ENCODE data around the gene IL27RA. TPM values are rescaled to one million over a fixed set of nuclear protein-coding genes. Genes with fewer than 3 reads are reported as not detected.
"Not testable (repeated sequence)": the region's sequence is repeated elsewhere in the genome, so short reads cannot be mapped to it uniquely, and the experiment has no call there.

The IL27RA gene
- total RNA-seq, 4 donors from 2014 or later = 1.0 to 10.0 (median 3.7) TPM

DNA sequence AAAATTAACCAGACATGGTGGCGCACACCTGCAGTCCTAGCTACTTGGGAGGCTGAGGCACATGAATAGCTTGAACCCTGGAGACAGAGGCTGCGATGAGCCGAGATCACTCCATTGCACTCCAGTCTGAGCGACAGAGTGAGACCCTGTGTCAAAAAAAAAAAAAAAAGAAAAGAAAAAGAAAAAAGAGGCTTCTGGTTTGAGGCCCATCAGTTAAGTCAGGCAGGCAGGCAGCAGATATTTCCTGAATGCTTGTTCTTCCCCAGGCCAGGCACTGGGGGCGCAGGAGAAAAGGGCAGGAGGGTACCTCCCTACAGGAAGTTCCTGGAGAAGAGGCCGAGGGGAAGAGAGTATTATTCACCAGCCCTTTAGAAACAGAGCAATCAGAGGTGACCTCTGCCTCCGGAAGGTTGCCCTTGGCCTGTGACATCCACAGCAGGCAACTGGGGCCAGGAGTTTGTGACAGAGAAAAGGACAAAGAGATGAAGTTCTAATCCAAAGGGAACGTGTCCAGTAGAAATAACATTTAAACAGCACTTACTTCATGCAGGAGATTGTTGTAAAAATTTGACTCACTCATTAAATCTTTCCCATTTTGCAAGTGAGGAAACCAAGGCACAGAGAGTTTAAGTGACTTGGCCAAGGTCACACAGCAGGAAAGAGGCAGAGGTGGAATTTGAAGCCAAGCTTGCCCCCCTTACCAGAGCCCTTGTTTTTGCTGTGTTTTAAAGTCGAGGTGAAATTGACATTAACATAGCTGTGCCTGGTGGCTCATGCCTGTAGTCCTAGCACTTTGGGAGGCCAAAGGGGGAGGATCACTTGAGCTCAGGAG, 7.9 kb upstream of the IL27RA start:
- no peak overlapping the region for H3K27ac ChIP-seq
- H3K9me3 ChIP-seq = no peaks in the 10 kb centered on the region
- no peaks in the 10 kb centered on the region for H3K36me3 ChIP-seq
- DNase-seq = peak in 1 of 2 donors; percentile 30
- TF ChIP-seq POLR2A (IDR thresholded peaks at IDR 0.05) = no peak
- TF ChIP-seq, protein P1, sequence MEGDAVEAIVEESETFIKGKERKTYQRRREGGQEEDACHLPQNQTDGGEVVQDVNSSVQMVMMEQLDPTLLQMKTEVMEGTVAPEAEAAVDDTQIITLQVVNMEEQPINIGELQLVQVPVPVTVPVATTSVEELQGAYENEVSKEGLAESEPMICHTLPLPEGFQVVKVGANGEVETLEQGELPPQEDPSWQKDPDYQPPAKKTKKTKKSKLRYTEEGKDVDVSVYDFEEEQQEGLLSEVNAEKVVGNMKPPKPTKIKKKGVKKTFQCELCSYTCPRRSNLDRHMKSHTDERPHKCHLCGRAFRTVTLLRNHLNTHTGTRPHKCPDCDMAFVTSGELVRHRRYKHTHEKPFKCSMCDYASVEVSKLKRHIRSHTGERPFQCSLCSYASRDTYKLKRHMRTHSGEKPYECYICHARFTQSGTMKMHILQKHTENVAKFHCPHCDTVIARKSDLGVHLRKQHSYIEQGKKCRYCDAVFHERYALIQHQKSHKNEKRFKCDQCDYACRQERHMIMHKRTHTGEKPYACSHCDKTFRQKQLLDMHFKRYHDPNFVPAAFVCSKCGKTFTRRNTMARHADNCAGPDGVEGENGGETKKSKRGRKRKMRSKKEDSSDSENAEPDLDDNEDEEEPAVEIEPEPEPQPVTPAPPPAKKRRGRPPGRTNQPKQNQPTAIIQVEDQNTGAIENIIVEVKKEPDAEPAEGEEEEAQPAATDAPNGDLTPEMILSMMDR (IDR thresholded peaks at IDR 0.05) = peak in 2 of 4 experiments; percentile 12 to 25
- intact Hi-C loops (cut with DNase I; ENCODE audit: low total_unique reads) = no loop called here
- H3K4me3 ChIP-seq = no peak overlapping the region
- no peaks in the 10 kb centered on the region for H3K4me1 ChIP-seq
- H3K27me3 ChIP-seq = no peaks in the 10 kb centered on the region

DNA sequence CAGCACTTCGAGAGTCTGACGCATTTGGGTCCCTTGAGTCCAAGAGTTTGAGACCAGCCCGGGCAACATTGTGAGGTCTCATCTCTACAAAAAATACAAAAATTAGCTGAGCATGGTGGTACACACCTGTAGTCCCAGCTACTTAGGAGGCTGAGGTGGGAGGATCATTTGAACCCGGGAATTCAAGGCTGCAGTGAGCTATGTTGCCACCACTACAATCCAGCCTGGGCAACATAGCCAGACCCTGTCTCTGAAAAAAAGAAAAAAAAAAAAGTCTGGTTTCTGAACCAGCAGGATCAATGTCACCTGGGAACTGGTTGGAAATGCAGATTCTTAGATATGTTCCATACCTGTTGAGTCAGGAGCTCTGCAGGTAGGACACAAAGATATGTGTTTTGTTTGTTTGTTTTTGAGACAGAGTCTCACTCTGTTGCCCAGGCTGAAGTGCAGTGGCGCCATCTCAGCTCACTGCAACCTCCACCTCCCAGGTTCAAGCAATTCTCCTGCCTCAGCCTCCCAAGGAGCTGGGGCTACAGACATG, 4.8 kb upstream of the IL27RA start:
- intact Hi-C loops (cut with DNase I; ENCODE audit: low total_unique reads); H3K36me3 ChIP-seq; H3K27me3 ChIP-seq; H3K4me1 ChIP-seq; H3K27ac ChIP-seq; H3K9me3 ChIP-seq; DNase-seq; H3K4me3 ChIP-seq: not testable (repeated sequence)

DNA sequence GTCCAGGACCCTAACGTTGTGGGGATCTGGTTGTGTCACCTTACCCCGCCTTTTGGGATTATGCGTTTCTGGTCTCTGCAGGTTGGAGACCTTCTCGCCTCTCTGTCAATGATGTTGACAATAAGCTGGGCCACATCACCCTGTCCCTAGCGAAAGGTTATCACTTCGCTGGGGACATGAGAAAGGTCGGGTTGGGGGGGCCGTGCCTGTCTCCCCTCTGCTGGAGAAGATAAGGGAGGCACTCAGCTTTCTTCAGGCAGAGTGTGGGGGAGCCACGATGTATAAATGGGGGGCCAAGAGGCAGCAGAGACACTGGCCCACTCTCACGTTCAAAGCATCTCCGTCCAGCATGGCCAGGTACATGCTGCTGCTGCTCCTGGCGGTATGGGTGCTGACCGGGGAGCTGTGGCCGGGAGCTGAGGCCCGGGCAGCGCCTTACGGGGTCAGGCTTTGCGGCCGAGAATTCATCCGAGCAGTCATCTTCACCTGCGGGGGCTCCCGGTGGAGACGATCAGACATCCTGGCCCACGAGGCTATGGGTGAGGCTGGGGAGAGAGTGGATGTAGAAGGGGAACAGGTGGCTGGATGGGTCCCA, 3.6 kb upstream of the IL27RA start, which contains the start of gene RLN3:
Gene RLN3 (plus strand): TSS at position 293 of the 595 bp plus-strand sequence. CDS start 57 bp downstream, at position 350.
- TF ChIP-seq, protein P1 (IDR thresholded peaks at IDR 0.05) = no peak
- TF ChIP-seq POLR2A (IDR thresholded peaks at IDR 0.05) = no peak
- H3K27ac ChIP-seq = no peak within 1 kb of the TSS
- intact Hi-C loops (cut with DNase I; ENCODE audit: low total_unique reads) = no loop called here
- no peaks in the 10 kb centered on the region for H3K36me3 ChIP-seq
- peaks cover 0 to 8% of the 10 kb centered on the region in 2 donors for H3K27me3 ChIP-seq
- no peak for DNase-seq
- H3K9me3 ChIP-seq = no peaks in the 10 kb centered on the region
- no peak within 1 kb of the TSS for H3K4me3 ChIP-seq
- H3K4me1 ChIP-seq = no peaks in the 10 kb centered on the region

DNA sequence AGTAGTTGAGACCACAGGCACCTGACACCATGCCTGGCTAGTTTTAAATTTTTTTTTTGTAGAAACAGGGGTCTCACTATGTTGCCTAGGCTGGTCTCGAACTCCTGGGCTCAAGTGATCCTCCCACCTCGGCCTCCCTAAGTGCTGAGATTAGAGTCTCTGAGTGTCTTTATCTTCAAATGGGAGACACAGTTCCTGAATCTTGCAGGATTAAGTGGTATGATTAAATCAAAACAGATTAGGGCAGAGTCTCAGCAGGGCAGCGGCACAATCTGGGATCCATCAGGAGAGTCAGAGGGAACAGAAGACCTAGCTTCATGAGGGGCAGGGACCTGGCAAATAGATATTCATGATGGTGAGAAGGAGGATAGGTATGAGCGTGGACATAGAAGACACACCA, 2.7 kb upstream of the IL27RA start:
- Histone ChIP-seq H3K27ac (no peak overlapping the region), H3K27me3 (peaks cover 0 to 8% of the 10 kb centered on the region in 2 donors), H3K36me3 (no peaks in the 10 kb centered on the region), H3K9me3 (no peaks in the 10 kb centered on the region), H3K4me3 (no peak overlapping the region), H3K4me1 (no peaks in the 10 kb centered on the region)
- TF ChIP-seq, protein P1 (IDR thresholded peaks at IDR 0.05) = no peak
- no peak for TF ChIP-seq POLR2A (IDR thresholded peaks at IDR 0.05)
- intact Hi-C loops (cut with DNase I; ENCODE audit: low total_unique reads) = no loop called here
- no peak for DNase-seq

DNA sequence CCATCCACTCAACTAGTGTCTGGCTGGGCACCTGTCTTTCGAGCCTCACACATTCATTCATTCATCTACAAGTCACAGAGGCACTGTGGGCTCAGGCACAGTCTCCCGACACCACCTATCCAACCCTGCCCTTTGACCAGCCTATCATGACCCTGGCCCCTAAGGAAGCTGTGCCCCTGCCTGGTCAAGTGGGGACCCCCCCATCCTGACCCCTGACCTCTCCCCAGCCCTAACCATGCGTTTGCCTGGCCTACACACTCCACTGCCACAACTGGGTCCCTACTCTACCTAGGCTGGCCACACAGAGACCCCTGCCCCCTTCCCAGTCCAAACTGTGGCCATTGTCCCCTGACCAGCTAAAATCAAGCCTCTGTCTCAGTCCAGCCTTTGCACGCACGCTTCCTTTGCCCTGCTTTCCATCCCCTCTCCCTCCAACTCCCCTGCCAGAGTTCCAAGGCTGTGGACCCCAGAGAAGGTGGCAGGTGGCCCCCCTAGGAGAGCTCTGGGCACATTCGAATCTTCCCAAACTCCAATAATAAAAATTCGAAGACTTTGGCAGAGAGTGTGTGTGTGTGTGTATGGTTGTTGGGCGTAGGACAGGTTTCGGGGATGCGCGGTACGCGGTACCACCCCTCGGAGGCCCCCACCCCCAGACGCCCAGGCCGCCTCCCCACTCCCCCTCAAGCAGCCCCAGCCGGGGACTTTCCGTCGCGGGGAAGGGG, 404 bp upstream of the IL27RA start:
- peak overlapping the region; percentile 31 to 36 for H3K4me3 ChIP-seq
- H3K27me3 ChIP-seq = peaks cover 0 to 8% of the 10 kb centered on the region in 2 donors
- H3K9me3 ChIP-seq = no peaks in the 10 kb centered on the region
- TF ChIP-seq, protein P1 (IDR thresholded peaks at IDR 0.05) = no peak
- no peak for TF ChIP-seq POLR2A (IDR thresholded peaks at IDR 0.05)
- intact Hi-C loops (cut with DNase I; ENCODE audit: low total_unique reads) = no loop called here
- no peak for DNase-seq
- no peaks in the 10 kb centered on the region for H3K4me1 ChIP-seq
- peak overlapping the region; percentile 46 to 50 for H3K27ac ChIP-seq
- no peaks in the 10 kb centered on the region for H3K36me3 ChIP-seq

Data from uterus (tissue), 4 donors.